Activated effector memory CD4-positive, alpha-beta T cell treated with Interleukin-2 at 50 U/mL for 16 hours (primary cell): Measurements from ENCODE around the gene MTG2.
A peak's percentile ranks its signal among the peaks of the same experiment; 100 is the strongest.
"Not testable (repeated sequence)": the region's sequence is repeated elsewhere in the genome, so short reads cannot be mapped to it uniquely, and the experiment has no call there.

ENCODE experiments used
- DNase-seq: peaks from one replicate; pipeline ENCODE4 v3.0.0-alpha.2; 2020

The MTG2 gene

DNA sequence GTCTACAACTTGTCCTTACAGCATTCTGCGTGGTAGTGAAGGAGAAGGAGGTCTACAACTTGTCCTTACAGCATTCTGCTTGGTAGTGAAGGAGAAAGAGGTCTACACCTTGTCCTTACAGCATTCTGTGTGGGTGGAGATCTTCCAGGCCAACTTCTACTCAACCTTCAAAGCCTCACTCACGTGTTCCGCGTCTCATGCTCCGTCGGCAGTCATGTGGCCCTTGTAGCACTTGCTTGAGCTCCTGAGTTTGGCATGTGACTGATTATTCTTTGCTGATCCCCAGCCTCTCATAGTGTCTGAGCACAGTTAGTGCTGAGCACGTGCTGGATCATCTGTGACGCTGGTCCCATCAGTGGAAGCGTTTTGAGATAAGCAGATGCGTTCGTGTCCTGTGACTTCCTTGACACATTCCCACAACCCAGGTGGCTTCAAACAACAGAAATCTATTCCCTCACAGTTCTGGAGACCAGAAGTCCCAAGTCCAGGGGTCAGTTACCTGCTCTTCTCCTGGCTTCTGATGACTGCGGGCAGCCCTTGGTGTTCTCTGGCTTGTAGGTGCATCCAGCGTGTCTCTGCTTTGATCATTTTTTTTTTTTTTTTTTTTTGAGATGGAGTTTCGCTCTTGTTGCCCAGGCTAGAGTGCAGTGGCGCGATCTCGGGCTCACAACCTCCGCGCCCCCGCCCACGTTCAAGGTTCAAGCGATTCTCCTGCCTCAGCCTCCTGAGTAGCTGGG lies 36.6 kb upstream of the MTG2 start:
- no peak for DNase-seq

DNA sequence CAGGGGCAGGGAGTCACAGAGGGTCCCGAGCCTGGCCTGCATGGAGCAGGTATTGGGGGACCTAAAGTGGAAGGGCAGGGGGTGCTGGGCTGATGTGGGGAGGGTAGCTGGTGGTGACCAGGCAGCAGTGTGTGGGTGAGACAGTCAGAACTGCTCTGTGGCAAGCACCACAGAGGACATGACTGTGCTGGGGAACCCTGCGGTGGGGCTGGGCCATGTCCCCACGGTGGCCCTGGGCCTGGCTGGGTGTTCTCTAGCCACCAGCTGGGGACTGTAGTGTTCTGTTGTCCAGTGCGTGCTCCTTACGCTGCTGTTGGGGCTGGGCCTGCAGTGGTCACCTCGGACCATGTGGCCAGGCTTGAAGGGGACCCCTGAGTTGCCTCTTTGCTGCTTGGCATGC lies 35.7 kb upstream of the MTG2 start:
- no peak for DNase-seq

DNA sequence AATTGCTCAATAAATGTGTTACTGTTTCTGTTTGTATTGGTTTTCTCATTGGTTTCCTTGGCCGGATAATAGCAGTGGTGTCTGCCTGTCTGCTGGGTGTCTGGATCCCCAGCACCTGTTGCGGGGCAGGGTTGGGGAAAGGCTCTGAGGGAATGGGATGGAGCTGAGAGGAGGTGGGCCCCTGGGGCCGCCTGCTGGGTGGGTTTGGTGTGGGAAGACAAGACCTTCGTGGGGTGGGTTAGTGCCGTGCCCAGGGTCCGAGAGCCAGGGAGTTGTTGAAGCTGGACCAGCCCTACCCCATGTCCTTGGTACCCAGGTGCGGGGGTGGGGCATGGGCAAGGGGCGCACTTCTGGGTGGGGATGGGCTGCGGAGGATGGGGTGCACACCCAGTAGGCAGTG lies 35.3 kb upstream of the MTG2 start:
- no peak for DNase-seq

DNA sequence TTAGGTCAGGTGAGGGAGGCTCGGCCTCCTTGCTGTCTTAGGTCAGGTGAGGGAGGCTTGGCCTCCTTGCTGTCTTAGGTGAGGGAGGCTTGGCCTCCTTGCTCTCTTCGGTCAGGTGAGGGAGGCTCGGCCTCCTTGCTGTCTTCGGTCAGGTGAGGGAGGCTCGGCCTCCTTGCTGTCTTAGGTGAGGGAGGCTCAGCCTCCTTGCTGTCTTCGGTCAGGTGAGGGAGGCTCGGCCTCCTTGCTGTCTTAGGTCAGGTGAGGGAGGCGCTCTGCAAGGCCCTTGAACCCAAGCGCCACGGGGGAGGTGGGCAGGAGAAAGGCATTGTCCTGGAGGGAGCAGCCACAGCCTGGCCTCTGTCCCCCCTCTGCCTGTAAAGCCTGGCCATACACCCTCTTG lies 34.4 kb upstream of the MTG2 start:
- not testable (repeated sequence) for DNase-seq

DNA sequence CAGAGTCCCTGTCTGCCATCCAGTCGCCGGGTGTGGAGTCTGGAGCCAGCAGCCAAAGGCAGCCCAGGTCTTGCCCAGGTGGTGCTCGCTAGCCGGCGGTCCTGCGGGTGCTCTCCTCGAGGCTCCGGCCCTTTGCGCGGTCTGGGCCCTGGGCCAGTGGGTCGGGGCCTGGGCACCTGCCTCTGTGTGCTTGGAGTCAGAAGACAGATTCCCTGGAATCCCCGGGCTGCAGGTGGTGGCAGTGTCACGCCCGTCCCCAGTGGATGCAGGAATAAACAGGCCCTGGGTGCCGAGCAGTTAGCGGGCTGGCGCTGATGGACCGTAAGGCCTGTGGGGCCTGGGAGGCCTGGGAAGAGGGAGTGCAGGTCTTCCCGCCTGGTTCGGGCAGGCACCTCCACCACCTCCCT lies 33.9 kb upstream of the MTG2 start:
- no peak for DNase-seq

DNA sequence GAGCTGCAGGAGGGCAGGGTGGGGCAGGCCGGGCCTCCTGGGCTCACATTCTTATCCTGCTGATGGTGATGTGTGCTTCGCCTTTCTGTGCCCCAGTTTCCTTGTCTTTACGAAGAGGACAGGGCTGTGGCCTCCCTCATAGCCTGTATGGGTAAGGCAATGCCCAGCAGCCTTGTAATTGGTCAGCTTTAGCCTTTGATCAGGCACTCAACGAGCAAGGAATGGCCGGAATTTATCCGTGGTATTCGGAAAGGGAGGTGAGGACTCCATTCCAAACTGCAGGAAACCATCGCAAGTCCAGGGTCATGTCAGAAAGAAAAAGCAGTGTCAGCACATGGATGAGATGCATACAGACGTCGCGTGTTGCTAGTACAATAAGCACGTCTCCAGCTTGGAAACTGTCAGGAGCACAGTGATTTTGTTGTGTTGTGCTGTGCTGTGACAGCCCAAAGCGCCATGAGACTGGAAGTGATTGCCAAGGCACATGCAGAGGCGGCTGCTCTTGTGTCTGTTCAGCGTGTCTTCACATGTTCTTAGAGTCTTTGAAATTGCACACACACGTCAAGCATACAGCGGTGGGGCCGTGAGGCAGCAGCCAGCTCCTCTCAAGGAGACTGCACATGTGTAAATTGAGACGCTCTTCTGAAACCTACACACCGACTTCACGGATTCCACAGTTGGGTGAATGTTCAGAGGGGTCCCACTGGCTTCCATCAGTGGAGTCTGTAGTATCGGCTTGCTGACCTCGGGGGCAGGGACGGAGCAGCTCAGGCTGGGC lies 33.1 kb upstream of the MTG2 start:
- no peak for DNase-seq

DNA sequence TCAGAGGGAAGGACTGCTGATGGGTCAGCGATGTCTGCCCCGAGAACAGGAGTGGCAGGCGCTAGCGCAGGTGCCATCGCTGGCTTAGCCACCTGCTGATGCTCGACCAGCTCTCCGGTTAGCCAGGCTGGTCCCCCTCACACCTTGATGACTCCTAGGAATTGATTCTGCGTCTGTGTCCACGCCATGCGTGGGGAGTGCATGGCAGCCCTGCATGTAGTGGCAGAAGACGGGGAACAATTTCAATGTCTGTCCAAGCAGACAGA lies 32.6 kb upstream of the MTG2 start:
- DNase-seq: no peak

DNA sequence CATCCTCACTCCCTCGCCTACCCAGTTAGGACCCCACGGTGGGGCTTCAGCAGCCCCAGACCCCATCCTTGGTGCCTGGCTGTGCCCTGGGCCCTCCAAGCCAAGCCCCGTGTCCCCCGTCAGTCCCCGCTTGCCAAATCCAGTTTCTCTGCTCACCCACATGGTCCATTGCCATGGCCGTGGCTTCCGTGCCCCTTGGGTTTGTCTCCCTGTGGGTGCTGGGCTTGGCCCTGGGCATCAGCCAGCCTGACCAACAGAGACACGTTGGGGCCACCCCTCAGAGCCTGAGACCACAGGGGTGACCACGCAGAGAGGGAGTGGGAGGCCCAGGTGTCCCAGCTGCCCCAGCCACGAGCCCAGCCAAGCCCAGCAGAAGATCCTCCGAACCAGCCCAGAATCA lies 31.6 kb upstream of the MTG2 start:
- no peak for DNase-seq

DNA sequence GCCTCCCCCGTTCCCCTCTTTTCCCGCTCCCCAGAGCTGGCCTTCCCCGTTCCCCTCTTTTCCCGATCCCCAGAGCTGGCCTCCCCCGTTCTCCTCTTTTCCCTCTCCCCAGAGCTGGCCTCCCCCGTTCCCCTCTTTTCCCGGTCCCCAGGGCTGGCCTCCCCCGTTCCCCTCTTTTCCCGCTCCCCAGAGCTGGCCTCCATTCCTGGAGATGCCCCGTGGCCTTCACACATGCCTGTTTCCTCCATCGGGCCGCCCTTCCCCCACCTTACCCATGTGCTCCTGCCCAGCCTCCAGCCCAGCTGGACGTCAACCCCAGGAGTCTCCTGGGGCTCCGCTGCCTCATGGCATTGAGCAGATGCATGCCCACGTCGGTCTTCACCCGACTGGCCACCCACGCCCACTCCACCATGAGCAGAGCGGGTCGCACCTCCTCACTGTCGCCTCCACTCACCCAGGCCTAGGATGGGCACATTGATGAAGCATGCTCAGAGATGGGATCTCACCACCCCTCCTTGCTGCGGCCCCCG lies 30.9 kb upstream of the MTG2 start:
- DNase-seq: no peak

DNA sequence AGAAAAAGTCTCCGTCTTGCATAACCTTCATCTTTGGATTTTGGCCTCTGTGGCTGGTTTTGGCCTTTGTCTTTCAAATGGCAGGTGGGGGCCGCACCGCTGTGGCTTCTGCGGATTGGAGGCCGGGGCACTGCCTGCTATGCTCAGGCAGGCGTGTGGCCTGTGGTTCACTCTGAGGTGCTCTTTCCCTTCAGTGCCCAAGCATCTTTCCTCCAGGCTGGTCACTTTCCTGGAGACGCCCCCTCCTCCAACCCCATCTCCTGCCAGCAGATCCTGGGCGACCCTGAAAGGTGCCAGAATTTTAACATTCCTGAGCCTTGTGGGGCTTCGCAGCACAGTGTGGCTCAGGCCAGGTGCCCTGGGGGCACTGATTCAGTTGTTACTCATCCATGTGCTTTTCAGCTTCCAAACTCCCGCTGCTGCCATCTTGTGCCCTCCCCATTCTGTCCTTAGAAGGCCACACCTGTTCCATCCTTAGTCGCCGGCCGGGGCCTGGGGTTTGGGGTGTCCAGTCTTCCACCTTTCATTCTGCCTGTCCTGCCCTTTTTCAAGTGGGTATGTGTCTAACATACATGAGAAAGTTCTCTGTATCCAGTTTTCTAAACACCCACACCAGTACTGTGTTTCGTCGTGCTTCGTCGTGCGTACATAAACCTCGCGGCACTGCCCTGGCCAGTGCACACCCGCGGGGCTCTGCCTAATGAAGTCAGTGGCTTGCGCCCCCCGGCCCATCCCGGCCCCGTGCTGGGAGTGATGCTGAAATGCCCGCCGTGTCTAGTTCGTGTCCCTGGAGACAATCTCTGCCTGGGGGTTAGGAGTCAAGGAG lies 27.2 kb upstream of the MTG2 start:
- DNase-seq: no peak

DNA sequence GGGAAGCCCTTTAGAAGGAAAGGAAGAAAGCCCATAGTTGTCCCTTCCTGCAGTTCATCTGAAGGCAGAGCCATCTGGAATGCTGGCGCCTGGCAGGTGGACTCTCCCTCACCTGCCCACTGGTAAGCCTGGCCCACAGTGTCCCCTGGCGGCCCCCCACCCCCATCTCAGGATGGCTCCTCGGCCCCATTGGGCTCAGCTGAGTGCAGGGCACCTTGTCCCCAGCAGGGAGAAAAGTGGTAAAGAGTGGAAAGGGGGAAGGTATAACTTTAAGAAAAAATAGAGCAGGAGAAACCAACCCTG lies 26.6 kb upstream of the MTG2 start:
- no peak for DNase-seq

DNA sequence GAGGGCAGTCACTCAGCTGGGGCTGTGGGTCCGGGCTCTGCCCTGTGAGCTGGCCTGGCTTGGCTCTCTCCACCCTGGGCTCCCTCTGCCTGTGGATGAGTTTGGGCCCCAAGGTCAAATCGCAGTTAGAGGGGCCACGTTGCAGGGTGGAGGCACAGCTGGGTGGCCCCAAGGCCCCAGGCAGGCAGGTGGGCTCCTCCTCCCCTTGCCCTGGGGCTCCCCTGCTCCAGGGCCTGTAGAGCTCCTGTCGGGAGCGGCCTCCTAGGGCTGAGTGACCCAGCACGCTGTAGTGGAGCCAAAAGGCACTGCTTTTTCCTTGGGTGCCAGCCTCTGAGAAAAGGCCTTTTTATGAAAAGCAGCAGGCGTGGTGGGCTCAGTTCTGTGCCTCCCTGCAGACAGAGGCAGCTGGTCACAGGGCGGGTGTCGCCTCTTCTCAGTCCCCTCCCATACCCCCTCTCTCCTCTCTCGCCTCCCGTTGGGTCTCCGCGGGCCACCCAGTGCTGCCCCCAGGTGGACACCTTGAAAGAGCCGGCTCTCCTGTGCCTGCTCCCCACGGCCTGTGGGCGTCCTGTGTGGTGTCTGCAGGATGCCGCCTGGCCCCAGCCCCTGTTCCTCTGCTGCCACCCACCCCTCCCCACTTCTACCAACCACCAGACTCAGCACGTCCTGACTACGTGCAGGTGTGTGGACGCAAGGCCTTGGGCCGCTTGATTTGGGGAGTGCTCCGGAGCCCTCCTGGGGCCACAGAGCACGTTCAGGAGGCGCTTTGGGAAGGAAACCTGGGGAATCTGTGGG lies 26.0 kb upstream of the MTG2 start:
- peak; percentile 48 for DNase-seq

DNA sequence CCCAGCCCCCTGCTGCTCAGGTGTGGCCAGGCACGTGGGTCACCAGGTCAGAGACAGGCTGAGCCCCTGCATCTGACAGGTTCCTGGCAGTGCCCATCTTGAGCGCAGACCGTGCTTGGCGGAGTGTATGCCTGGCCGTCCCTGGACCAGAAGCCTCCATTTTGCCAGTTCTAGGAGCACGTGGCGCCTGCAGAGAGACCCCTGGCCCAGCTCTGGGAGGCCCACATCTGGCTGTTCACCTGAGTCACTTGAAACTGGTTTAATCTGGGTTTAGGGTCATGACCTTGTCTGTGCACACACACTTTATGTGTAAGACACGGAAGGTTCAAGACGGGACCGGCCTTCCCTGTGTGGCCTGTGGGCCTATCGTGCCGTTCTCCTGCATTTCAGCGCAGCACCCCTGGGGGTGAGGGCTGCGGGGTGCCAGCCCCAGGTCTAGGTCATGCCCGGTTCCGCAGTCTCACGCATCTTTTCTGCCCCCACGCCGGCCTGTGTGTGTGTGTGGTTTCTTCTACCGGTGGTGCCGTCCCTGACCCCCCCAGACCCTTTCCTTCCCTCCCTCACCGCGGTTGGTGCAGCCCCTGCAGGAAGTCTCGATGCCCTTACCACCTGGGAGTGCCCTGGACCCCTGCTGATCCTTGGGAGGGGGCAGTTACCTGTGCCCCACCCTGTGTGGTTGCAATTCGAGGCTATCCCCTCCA lies 25.3 kb upstream of the MTG2 start:
- DNase-seq: no peak

DNA sequence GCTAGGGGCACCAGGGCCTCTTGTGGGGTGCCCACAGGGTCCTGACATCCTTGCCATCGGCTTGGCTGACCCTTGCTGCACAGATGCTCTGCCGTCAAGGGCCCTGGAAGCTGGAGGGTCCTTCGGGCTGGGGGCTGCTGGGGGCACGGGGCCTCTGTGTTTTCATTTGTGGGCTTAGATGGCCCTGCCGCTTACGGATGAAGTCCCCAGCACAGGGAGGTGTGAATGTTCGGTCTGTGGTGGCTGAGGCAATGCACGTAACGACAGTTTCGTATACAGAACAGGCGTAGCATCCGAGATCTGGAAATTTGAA lies 24.8 kb upstream of the MTG2 start:
- DNase-seq: no peak

DNA sequence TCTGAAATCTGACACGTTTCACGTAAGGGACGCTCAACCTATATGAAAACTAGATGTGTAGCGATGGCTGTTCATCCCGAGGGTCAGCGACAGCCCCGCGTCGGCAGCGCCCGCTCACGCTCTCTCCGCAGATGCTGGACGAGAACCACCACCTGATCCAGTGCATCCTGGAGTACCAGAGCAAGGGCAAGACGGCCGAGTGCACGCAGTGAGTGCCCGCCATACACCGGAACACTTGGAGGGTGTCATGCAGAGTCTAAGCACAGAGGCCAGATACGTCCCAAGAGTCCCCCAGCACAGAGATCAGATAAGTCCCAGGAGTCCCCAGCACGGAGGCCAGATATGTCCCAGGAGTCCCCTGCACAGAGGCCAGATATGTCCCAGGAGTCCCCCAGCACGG lies 24.3 kb upstream of the MTG2 start:
- no peak for DNase-seq

DNA sequence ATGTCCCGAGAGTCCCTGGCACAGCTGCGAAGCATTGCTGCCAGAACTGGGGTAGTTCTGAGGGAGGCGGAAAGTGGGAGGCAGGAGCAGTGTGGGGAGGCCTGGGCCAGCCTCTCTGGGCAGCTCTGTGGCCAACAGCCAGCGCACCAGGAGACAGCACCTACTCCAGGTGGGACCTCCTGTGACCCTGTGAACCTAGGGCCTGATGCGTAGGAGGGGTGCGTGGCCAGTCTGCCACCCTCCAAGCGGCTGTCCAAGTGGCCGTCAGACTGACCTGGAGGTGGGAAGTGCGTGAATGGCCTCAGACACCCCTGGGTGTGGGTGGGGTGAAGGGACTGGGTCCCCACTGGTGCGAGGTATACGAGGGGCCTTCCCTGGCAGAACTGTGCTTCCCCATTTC lies 23.8 kb upstream of the MTG2 start:
- DNase-seq: no peak

DNA sequence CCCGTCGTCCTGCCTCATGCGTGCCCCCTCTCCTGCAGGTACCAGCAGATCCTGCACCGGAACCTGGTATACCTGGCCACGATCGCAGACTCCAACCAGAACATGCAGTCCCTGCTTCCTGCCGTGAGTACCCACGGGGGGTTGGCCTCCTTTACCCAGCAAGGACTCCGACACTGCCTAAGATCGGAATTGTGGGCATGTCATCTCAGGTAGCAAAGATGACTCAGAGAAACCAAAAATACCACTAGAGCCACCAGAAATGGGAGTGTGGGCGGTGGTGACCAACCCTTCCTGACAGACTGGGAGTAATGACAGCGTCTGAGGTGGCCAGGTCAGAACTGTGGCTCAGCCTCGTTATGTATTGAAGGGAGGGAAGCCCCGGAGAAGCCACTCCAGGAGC lies 23.0 kb upstream of the MTG2 start:
- DNase-seq: no peak

DNA sequence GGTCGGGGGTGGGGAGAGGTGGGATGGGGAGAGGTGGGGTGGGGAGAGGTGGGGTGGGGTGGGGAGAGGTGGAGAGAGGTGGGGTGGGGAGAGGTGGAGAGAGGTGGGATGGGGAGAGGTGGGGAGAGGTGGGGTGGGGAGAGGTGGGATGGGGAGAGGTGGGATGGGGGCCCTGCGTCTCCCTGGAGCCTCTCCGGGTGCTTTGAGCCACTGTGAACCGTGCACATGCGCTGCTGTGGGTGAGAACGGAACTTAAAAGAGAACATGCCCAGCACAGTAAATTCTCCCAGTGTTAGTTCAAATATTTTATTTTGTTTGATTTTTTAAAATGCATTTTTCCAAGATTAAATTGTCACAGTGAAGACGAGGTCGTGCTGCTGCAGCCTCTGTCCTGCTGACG lies 22.6 kb upstream of the MTG2 start:
- no peak for DNase-seq

DNA sequence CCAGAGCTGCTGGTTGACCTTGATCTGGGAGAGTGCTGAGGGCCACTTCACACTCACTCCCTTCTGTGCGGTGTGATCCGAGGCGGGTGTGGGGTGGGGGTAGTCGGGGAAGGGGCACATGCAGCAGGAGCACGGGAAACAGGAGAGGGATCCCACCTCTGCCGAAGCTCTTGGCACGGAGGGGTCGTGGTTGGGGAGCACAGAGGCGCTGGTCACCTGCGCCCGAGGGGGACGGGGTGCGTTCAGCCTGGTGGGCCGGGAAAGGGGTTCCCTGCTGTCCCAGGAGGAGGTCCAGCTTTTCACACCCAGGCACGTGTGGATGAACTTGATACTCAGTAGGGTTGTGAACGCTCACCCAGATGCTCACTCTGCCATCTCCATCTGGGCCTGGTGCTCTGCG lies 22.0 kb upstream of the MTG2 start:
- no peak for DNase-seq

DNA sequence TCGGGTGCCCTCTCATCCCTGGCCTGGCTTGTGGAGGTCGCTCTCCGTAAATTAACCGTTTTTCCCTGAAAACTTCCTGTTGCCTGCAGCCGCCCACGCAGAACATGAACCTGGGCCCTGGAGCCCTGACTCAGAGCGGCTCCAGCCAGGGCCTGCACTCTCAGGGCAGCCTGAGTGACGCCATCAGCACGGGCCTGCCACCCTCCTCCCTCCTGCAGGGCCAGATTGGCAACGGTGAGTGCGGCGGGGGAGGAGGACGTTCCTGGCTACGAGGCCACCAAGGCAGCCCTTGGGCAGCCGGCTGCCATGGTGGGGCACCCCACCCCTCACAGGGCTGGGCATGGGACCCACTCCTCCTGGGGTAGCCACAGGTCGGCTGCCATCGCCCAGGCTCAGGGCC lies 21.5 kb upstream of the MTG2 start:
- no peak for DNase-seq

DNA sequence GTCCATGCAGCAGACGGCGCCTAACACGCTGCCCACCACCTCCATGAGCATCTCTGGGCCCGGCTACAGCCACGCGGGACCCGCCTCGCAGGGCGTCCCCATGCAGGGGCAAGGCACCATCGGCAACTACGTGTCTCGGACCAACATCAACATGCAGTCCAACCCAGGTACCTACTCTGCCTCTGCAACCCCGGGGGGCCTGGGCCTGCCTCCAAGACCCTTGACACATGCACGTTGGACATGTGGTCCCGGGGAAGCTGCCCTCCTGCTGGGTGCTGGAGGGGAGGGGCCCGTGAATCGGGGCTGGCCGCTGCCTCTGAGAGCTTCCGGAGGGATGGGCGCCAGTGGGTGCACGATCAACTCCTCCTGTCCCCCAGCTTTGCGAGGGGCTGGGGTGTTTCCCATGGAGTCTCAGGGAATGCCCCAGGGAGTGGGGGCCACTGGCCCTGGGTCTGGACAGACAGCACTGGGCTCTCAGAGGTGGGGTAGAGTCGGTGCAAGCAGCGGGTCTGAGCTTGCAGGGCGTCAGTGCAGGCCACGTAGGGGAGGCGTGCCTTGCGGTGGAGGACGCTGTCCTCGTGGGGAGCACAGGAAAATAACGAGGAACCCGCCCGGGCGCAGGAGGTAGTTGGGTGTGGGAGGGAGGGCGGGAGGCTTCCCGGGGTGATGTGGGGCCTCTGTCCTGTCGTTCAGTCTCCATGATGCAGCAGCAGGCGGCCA lies 19.9 kb upstream of the MTG2 start:
- no peak for DNase-seq

DNA sequence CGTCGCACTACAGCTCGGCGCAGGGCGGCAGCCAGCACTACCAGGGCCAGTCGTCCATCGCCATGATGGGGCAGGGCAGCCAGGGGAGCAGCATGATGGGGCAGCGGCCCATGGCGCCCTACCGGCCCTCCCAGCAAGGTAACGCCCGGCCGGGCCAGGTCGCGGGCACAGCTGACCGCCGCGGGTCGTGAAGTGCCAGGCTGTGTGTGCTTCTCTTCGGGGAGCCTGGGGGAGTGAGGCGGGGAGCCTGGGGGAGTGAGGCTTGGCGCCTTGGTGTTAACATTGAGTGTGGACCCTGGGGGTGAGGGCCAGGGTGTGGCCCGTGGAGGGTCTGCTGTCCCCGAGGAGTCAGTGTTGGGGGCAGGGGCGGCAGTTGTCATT lies 19.4 kb upstream of the MTG2 start:
- no peak for DNase-seq
